HS-27A (cell line): ENCODE data around the gene DGKE.

Experiments used
- DNase-seq: peaks from one replicate; pipeline ENCODE4 v3.0.0-alpha.2; 2012; ENCODE audit warnings: low read depth, missing footprints

The DGKE gene

GRCh38 chr17:56914581-56915273 lies 80.8 kb downstream of the DGKE start:
- DNase-seq: no peak

DNA sequence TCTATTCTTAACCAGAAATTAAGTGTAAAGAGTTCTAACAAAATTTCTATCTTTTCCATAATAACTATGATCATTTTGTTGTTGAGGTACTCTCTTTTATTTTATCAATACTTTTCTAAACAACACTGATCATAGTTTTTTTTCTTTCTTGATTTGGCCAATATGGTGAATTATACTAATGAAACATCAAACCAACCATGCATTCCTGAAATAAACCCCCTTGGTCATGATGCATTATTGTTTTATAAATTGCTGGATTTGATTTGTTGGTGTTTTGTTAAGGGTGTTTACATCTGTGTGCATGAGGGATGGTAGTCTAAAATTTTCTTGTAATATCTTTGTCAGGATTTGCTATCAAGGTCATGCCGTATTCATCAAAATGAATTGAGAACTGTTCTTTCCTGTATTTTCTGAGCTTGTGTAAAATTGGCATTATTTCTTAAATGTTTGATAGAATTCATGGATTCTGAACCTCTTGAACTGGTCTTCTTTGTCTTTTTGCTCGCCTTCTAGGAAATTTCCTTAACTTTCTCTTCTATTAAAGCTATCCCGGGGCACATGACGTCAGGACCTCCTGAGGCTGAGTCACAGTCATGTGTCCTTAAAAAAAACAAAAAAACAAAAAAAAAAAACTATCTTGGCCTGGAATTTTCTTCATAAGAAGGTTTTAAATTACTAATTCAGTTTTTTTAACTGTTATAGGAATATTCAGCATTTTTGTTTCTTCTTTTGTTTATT lies 83.8 kb downstream of the DGKE start:
- DNase-seq: no peak

- no peak for DNase-seq
Measured at GRCh38 chr17:56918916-56919315, 85.0 kb downstream of the DGKE start.
